Osteoblast (primary cell): ENCODE data around the gene HDDC2. TPM values are rescaled to one million over a fixed set of nuclear protein-coding genes. Genes with fewer than 3 reads are reported as not detected.
A peak's percentile ranks its signal among the peaks of the same experiment; 100 is the strongest.

ENCODE experiments used
- DNase-seq: peaks from one replicate; pipeline ENCODE4 v3.0.0; 2011; ENCODE audit warnings: low spot score, mixed read lengths; ENCODE audit not compliant: insufficient read length; ENCODE audit errors: missing footprints
- H2AFZ ChIP-seq: 2 replicates; pipeline ENCODE4 v1.6.0; 2011; ENCODE audit warnings: mild to moderate bottlenecking, low read length
- H3K27ac ChIP-seq: 2 replicates; pipeline ENCODE4 v1.5.1; 2011; ENCODE audit warnings: mild to moderate bottlenecking, low read depth, low read length, moderate library complexity
- H3K27me3 ChIP-seq: 2 replicates; pipeline ENCODE4 v1.6.0; 2012; ENCODE audit warnings: mild to moderate bottlenecking, control low read depth, inconsistent platforms, low read length, moderate library complexity; ENCODE audit not compliant: insufficient read depth
- H3K36me3 ChIP-seq: 2 replicates; pipeline ENCODE4 v1.5.1; 2011; ENCODE audit warnings: mild to moderate bottlenecking, low read length, control low read depth, moderate library complexity; ENCODE audit not compliant: insufficient read depth
- H3K4me1 ChIP-seq: 2 replicates; pipeline ENCODE4 v1.5.1; 2011; ENCODE audit warnings: mild to moderate bottlenecking, low read length, control low read depth, moderate library complexity; ENCODE audit not compliant: insufficient read depth
- H3K4me2 ChIP-seq: 2 replicates; pipeline ENCODE4 v1.6.0; 2011; ENCODE audit warnings: mild to moderate bottlenecking, low read length; ENCODE audit not compliant: insufficient read depth
- H3K4me3 ChIP-seq: fragments of 200-600 bp; sonication (generic); 3 replicates; pipeline ENCODE4 v1.5.1; 2012; ENCODE audit warnings: mild to moderate bottlenecking, low read length, inconsistent platforms; ENCODE audit not compliant: insufficient read depth
- H3K79me2 ChIP-seq: 2 replicates; pipeline ENCODE4 v1.6.0; 2012; ENCODE audit warnings: mild to moderate bottlenecking, low read length, control low read depth, inconsistent platforms; ENCODE audit not compliant: insufficient read depth
- H3K9me3 ChIP-seq: 2 replicates; pipeline ENCODE4 v1.5.1; 2011; ENCODE audit warnings: low read depth, low read length, control low read depth
- H4K20me1 ChIP-seq: 2 replicates; pipeline ENCODE4 v1.6.0; 2012; ENCODE audit warnings: mild to moderate bottlenecking, low read length, control low read depth; ENCODE audit not compliant: insufficient read depth
- total RNA-seq: library from RNA; depleted of rRNA; stranded (reverse); fragments of >200 nt; gene quantifications from 2 replicates; pipeline ENCODE4 v1.2.3, GENCODE V29; 2012
- TF ChIP-seq, protein P1 (sequence below): IDR thresholded peaks from 2 replicates; pipeline ENCODE4 v1.5.1; 2011; ENCODE audit warnings: mild to moderate bottlenecking, low read depth, low read length, moderate library complexity; ENCODE audit errors: extremely low read depth

The HDDC2 gene
- total RNA-seq, 1 donor = 71.3 TPM

DNA sequence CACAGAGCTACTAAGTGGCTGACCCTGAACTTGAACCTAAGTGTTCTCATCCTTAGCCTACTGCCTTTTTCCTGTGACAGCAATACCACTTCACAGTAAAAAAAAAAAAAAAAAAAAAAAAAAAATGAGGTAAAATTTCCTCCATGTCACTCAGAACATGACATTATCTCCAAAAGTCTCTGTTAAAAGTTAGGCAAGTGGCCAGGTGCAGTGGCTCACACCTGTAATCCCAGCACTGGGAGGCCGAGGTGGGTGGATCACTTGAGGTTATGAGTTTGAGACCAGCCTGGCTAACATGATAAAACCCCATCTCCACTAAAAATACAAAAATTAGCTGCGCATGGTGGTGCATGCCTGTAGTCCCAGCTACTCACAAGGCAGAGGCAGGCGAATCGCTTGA is 11.2 kb upstream of the HDDC2 start:
- Histone ChIP-seq H3K79me2 (no peaks in the 10 kb centered on the region), H4K20me1 (no peaks in the 10 kb centered on the region), H3K36me3 (no peaks in the 10 kb centered on the region), H3K4me2 (no peak overlapping the region), H3K27ac (no peak overlapping the region), H2AFZ (no peak overlapping the region), H3K27me3 (peaks cover 6% of the 10 kb centered on the region), H3K9me3 (no peaks in the 10 kb centered on the region), H3K4me1 (peaks cover under 1% of the 10 kb centered on the region), H3K4me3 (no peak overlapping the region)
- TF ChIP-seq, protein P1, sequence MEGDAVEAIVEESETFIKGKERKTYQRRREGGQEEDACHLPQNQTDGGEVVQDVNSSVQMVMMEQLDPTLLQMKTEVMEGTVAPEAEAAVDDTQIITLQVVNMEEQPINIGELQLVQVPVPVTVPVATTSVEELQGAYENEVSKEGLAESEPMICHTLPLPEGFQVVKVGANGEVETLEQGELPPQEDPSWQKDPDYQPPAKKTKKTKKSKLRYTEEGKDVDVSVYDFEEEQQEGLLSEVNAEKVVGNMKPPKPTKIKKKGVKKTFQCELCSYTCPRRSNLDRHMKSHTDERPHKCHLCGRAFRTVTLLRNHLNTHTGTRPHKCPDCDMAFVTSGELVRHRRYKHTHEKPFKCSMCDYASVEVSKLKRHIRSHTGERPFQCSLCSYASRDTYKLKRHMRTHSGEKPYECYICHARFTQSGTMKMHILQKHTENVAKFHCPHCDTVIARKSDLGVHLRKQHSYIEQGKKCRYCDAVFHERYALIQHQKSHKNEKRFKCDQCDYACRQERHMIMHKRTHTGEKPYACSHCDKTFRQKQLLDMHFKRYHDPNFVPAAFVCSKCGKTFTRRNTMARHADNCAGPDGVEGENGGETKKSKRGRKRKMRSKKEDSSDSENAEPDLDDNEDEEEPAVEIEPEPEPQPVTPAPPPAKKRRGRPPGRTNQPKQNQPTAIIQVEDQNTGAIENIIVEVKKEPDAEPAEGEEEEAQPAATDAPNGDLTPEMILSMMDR = no peak
- no peak for DNase-seq

DNA sequence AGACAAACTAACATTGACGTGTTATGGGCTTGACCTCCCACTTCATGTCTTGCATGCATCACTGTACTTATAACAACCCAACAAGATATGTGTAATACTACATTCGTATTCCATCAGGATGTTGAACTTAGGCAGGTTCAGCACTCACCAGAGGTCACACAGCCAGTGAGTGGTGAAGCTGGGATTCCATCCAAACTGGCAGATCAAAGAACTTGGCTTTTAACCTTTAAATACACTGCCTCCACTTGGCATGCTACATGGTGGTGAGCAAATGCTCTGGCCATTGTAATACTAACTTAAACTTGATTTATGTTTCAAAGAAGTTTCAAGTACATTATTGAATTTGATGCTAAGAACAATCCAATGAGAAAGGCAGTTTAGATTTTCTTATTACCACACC is 10.7 kb upstream of the HDDC2 start:
- no peak overlapping the region for H3K27ac ChIP-seq
- TF ChIP-seq, protein P1 = no peak
- no peak overlapping the region for H3K4me3 ChIP-seq
- DNase-seq = no peak
- H3K36me3 ChIP-seq = no peaks in the 10 kb centered on the region
- peaks cover 5% of the 10 kb centered on the region for H3K4me1 ChIP-seq
- H4K20me1 ChIP-seq = no peaks in the 10 kb centered on the region
- no peak overlapping the region for H3K4me2 ChIP-seq
- H2AFZ ChIP-seq = no peak overlapping the region
- no peaks in the 10 kb centered on the region for H3K9me3 ChIP-seq
- H3K79me2 ChIP-seq = no peaks in the 10 kb centered on the region
- peaks cover 6% of the 10 kb centered on the region for H3K27me3 ChIP-seq

DNA sequence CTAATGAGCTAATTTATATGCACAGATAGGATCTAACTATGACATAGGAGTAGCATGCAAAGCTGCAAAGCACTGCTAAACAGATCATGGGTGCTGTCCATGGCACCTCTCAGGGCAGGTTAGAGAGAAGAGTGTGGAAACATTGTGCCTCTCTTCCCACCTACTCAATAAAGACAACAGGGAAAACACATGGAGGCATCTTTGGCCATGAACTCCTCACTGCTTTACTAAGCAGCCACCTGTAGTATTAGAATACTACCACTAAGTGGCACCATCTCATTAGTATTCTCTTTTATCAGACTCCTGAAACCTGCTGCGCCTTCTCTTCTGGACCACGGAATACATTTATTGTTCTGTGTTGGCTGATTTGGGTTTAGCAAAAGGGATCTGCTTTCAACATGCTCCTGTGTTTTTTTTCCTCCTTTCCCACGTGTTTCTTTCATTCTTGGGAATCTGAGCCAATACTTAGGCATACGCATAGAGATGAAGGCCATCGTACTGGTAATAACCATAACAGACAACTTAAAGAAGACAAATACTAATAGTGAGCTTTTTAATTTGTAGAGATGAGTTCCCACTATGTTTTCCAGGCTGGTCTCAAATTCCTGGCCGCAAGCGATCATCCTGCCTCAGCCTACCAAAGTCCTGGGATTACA is 9.4 kb upstream of the HDDC2 start:
- no peaks in the 10 kb centered on the region for H4K20me1 ChIP-seq
- H2AFZ ChIP-seq = no peak overlapping the region
- no peaks in the 10 kb centered on the region for H3K9me3 ChIP-seq
- H3K27ac ChIP-seq = no peak overlapping the region
- peaks cover 8% of the 10 kb centered on the region for H3K4me1 ChIP-seq
- H3K79me2 ChIP-seq = no peaks in the 10 kb centered on the region
- DNase-seq = no peak
- H3K36me3 ChIP-seq = no peaks in the 10 kb centered on the region
- no peaks in the 10 kb centered on the region for H3K27me3 ChIP-seq
- H3K4me3 ChIP-seq = no peak overlapping the region
- H3K4me2 ChIP-seq = no peak overlapping the region
- TF ChIP-seq, protein P1 = peak; percentile 74

DNA sequence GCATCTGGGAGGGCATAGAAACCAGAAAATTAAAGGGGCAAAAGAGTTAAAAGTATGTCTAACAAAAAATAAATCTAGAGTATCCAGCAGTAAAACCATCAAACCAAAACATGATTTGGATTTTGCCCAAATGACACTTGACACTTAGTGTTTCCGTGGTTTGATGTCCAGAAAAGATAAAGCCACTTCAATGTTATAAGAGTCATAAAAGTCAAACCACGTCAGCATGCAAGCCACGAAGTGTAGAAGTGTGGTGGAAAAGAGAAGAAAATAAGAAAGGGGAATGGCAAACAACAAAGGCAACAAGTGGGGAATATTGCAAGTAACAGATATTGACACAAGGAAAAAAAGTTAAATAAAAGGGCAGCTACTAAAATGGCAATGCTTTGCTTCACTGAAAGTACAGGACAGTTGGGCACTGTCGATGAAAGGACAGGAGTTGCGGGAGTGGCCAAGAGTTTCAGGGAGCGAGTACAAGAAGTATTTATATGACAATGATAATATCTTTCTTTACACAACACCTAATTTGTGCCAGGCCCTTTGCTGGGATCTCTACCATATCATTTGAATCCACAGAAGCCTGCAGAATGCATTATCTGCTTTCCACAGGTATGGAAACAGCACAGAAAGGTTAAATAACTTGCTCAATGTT is 6.3 kb upstream of the HDDC2 start:
- Histone ChIP-seq H3K4me3 (no peak overlapping the region), H2AFZ (no peak overlapping the region), H4K20me1 (no peaks in the 10 kb centered on the region), H3K79me2 (no peaks in the 10 kb centered on the region), H3K36me3 (no peaks in the 10 kb centered on the region), H3K9me3 (no peaks in the 10 kb centered on the region), H3K4me2 (peak overlapping the region; percentile 44), H3K27ac (no peak overlapping the region), H3K4me1 (peaks cover 8% of the 10 kb centered on the region), H3K27me3 (no peaks in the 10 kb centered on the region)
- no peak for DNase-seq
- TF ChIP-seq, protein P1 = no peak
